Choroid plexus epithelial cell (primary cell): ENCODE results near the gene HS3ST4.

ENCODE experiments used
- DNase-seq: peaks from one replicate; pipeline ENCODE4 v3.0.0-alpha.2; 2010; ENCODE audit warnings: low read depth
- H3K4me3 ChIP-seq: 2 replicates; pipeline ENCODE4 v1.5.1; 2011; ENCODE audit warnings: low read depth, mild to moderate bottlenecking, control low read depth, low read length, moderate library complexity
- CTCF ChIP-seq: conservative IDR thresholded peaks from 2 replicates; pipeline ENCODE4 v1.5.1; 2011; ENCODE audit warnings: low read depth, mild to moderate bottlenecking, control low read depth, inconsistent platforms, low read length, moderate library complexity

The HS3ST4 gene

GRCh38 chr16:25859645-25860044, 167.9 kb downstream of the HS3ST4 start:
- no peak for DNase-seq
- no peak overlapping the region for H3K4me3 ChIP-seq
- no peak for TF ChIP-seq CTCF

GRCh38 chr16:25867041-25867440, 175.3 kb downstream of the HS3ST4 start:
- no peak for DNase-seq
- H3K4me3 ChIP-seq: no peak overlapping the region
- TF ChIP-seq CTCF: no peak

GRCh38 chr16:25868106-25868505, 176.3 kb downstream of the HS3ST4 start:
- H3K4me3 ChIP-seq: no peak overlapping the region
- TF ChIP-seq CTCF: no peak
- no peak for DNase-seq

- H3K4me3 ChIP-seq: no peak overlapping the region
- DNase-seq: no peak
- TF ChIP-seq CTCF: no peak
These were observed 177.1 kb downstream of the HS3ST4 start for GRCh38 chr16:25868706-25869370.

GRCh38 chr16:25872369-25873070, 180.8 kb downstream of the HS3ST4 start:
- H3K4me3 ChIP-seq: no peak overlapping the region
- no peak for TF ChIP-seq CTCF
- no peak for DNase-seq

GRCh38 chr16:25874196-25874595, 182.4 kb downstream of the HS3ST4 start:
- H3K4me3 ChIP-seq: no peak overlapping the region
- no peak for TF ChIP-seq CTCF

More at GRCh38 chr16:25874196-25874595, 182.4 kb downstream of the HS3ST4 start:
- no peak for DNase-seq
